HG02840 (cell line): ENCODE measurements around the gene MMP25.
A peak's percentile ranks its signal among the peaks of the same experiment; 100 is the strongest.
"Not testable (repeated sequence)": the region's sequence is repeated elsewhere in the genome, so short reads cannot be mapped to it uniquely, and the experiment has no call there.

Source experiments
- ATAC-seq: cut with Tn5 transposase; IDR thresholded peaks from one replicate; pipeline ENCODE4 v1.9.1; 2021; ENCODE audit warnings: mild to moderate bottlenecking, moderate library complexity, moderate number of reproducible peaks; ENCODE audit not compliant: unreplicated experiment, low FRiP score

The MMP25 gene

DNA sequence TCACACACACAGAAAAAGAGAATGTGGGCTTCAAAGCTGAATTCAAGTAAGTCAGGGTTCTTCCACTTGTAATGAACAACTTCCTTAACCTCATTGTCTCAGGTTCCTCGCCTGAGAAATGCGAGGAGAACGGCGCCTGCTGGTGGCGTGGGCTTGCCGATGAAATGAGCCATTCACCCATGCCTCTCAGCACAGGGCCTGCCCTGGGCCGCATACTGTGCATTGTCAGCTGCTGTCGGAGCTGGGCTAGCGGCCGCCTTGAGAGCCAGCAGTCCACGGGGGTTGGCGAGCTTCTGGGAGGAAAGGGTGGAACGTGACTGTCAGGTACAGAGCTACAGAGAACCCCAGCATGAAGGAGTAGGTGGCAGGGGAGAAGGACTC lies 7.0 kb downstream of the MMP25 start:
- not testable (repeated sequence) for ATAC-seq

DNA sequence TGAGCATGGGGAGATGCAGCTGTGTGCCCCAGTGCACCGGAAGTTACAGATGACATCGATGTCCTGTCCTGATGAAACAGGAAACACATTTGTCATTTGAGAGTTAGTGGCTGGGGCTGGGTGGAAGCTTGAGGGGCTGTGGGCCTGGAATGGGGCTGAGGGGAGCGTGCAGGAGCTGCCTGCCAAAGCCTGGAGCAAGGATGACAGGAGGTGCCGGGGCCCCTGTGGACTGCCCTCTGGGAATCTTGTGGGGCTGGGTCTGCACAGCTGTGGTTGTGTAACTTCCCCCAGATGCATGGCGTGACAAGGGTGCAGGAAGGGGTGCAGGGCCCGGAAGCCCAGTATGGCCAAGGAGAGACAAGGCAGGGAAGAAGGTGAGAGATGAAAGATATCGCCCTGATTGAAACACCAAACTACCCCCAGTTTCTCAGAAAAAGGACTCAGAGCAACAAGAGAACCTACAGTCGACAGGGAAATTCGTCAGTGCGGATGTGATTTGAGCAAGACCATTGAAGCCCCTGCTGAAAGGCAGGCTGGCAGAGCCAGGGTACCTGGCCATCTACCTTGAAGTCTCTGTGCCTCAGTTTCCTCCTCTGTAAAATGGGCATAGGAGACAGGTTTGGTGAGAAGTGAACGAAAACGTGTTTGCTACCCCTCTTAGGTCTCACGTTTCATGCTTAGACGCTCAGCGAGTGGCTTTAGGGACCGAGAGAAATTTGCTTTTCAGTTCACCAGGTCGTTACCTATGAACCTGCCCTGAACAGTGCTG lies 8.8 kb downstream of the MMP25 start:
- ATAC-seq, result no peak

DNA sequence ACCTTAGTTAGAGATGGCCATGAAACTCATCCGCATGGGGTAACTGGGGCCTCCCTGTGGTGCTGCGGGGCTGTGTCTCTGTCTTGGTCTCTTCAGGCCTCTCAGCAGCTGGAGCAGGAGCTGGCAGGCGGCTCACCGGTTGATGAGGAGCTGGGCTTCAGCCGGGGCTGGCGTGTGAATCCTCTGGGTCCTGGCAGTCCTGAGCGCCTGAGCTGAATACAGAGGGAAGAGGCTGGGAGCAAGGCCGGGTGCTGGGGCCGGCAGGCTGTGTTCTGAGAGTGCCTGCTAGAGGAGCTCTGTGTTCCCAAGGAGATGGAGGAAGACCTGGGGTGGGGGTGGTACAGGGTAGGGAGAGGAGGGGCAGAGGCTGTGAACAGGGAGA lies 9.4 kb downstream of the MMP25 start:
- not testable (repeated sequence) for ATAC-seq

- ATAC-seq, result no peak
Observed at GRCh38 chr16:3056336-3057180, 10.2 kb downstream of the MMP25 start.

DNA sequence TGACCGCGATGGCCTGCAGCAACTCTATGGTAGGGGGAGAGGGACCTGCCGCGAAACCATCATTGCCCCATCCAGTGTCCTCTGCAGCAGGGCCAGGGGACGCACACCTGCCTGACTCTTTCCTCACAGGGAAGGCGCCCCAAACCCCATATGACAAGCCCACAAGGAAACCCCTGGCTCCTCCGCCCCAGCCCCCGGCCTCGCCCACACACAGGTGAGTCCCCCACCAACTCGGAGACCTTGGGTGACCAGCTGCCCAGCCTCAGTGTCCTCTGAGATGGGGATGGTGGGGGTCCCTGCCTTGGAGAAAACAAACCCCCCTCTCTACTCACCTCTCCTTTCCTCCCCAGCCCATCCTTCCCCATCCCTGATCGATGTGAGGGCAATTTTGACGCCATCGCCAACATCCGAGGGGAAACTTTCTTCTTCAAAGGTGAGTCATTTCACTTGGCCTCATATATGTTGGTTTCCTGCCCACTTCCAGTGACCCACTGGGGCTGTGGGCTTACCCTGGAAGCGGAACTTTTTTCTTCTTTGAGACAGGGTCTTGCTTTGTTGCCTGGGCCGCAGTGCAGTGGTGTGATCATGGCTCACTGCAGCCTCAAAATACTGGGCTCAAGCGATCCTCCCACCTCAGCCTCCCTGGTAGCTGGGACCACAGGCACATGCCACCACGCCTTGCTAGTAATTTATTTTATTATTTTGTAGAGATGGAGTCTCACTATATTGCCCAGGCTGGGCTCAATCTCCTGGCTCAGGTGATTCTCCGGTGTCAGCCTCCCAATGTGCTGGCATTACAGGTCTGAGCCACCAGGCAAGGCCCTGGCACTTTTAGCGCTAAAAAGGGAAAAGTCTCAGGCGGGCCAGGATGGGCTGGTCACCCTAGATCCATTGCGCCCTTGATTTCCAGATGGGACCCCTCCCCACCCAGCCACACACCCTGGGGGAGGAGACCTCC lies 11.1 kb downstream of the MMP25 start:
- no peak for ATAC-seq

DNA sequence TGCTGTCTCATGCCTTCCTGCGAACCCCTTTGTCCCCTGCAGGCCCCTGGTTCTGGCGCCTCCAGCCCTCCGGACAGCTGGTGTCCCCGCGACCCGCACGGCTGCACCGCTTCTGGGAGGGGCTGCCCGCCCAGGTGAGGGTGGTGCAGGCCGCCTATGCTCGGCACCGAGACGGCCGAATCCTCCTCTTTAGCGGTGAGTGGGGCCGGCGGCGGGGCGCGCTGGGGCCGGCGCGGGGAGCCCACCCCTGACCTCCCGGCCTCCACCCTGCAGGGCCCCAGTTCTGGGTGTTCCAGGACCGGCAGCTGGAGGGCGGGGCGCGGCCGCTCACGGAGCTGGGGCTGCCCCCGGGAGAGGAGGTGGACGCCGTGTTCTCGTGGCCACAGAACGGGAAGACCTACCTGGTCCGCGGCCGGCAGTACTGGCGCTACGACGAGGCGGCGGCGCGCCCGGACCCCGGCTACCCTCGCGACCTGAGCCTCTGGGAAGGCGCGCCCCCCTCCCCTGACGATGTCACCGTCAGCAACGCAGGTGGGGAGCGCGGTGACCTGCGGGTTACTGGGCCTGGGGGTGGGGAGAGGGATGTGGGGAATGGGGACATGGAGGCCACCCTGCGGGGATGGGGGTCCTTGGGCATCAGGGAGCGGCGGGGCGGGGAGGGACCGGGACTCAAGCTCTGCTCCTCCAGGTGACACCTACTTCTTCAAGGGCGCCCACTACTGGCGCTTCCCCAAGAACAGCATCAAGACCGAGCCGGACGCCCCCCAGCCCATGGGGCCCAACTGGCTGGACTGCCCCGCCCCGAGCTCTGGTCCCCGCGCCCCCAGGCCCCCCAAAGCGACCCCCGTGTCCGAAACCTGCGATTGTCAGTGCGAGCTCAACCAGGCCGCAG lies 12.0 kb downstream of the MMP25 start:
- ATAC-seq, result peak; percentile 19

DNA sequence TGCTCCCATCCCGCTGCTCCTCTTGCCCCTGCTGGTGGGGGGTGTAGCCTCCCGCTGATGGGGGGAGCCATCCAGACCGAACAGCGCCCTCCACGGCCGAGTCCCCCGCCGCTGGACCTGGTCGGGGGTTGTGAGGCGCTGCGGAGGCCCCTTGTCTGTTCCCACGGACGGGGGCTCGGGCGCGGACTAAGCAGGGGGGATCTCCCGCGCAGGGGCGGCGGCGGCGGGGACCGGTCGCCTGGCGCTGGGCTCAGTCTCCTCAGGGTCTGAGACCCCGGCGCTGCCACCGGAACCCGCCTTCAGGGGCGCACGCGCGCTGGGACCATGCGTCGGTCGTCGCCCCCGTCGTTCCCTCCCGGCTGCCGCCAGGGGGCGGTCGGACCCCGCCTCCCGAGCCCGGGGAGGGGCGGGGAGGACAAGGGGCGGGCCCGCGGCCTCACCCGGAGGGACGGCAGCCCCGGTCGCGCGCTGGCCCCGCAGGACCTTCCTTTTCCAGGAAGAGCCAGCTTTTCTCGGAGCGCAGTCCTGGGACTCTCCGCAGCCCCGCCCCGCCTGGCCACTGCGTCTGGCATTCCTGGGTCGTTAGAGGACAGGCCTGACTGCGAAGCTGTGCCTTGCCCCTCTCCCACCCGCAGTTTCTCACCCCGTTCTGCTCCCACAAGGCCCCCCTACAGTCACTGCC lies 12.8 kb downstream of the MMP25 start:
- peak; percentile 79 for ATAC-seq

GRCh38 chr16:3059723-3060242 lies 13.4 kb downstream of the MMP25 start:
- ATAC-seq, result peak; percentile 8

DNA sequence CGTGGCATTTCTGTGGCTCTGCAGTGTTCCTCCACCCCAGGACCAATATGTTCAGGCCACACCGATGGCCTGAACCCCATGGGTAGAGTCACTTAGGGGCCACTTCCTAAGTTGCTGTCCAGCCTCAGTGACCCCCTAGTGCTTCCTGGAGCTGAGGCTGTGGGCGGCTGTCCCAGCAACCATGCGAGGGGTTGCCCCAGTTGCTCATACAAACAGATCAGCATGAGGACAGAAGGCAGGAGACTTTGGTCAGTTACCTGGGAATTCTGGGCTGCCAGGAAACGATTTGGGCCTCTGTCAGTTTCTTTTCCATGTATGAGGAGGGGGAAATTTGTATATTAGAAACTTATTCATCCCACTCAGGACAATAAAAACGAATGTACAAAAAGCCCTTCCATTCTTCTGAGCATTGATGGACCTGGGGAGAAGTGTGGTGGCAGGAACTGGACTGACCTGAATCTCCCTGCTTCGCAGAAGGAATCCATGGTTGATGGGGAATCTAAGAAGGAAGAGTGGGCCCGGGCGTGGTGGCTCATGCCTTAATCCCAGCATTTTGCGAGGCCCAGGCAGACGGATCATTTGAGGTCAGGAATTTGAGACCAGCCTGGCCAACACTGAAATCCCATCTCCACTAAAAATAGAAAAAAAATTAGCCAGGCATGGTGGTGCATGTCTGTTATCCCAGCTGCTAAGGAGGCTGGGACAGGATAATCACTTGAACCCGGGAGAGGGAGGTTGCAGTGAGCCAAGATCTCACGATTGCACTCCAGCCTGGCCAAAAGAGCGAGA lies 14.2 kb downstream of the MMP25 start:
- no peak for ATAC-seq

DNA sequence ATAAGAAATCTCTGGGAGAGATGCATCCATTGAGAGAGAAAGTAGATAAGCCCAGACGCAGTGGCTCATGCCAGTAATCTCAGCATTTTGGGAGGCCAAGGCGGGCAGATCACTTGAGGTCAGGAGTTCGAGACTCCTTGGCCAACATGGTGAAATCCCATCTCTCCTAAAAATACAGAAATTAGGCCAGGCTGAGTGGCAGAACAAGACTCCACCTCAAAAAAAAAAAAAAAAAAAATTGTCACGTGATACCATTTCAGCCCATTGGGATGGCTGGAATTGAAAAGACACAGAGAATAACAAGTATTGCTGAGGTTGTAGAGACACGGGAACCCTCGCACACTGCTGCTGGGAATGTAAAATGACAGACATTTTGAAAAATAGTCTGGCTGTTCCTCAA lies 16.2 kb downstream of the MMP25 start:
- ATAC-seq, result no peak

DNA sequence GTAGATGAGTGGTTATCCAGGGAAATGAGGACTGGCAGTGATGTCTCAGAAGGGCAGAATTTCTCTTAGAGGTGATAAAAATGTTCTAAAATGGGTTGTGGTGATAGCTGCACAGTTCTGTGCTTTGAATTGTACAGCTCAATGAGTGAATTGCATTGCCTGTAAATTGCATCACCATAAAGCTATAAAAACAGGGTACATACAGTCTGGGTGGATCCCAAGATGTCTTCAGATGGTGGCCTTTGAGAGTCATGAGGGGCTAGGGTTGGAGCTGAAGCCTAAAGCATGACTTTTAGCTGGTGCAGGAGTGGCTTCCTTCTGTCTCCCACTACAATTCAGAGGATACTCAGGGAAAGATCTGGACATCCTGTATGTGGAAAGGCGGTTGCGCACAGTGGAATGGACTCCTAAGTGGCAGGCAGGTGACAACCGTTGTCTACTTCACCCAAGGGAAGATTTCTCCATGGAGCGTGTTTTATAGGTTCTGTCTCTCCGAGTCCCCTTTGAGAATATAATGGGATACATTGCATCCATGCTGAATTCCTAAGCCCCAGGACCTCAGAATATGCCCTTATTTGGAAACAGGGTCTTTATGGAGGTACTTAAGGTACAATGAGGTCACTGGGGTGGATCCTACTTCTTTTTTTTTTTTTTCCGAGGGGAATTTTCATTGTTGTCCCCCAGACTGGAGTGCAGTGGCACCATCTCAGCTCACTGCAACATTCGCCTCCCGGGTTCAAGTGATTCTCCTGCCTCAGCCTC lies 17.4 kb downstream of the MMP25 start:
- ATAC-seq, result no peak

GRCh38 chr16:3065069-3065741 lies 18.8 kb downstream of the MMP25 start, which contains the start of gene IL32:
Gene IL32, plus strand, starts transcription at chr16:3065640. Its CDS starts 172 bp downstream, at chr16:3065812.
- ATAC-seq, result no peak

- no peak for ATAC-seq
Observed at GRCh38 chr16:3065742-3066439, 19.5 kb downstream of the MMP25 start.

- ATAC-seq, result no peak
Observed at GRCh38 chr16:3066440-3066748, 20.0 kb downstream of the MMP25 start.

DNA sequence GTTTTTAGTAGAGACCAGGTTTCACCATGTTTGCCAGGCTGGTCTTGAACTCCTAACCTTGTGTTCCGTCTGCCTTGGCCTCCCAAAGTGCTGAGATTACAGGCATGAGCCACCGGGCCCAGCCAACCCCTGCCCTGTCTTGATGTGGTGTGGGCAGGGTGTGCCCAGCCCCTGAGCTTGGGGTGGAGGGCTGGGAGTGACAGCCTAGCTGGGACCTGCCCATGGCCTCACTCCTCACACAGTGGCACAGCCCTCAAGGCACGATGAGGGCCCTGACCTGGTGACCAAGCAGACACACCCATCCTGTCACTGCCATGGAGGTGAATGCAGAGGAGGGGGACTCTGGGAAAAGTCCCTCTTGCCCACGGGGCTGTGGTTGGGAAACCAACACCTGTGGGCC lies 22.1 kb downstream of the MMP25 start:
- ATAC-seq, result no peak

DNA sequence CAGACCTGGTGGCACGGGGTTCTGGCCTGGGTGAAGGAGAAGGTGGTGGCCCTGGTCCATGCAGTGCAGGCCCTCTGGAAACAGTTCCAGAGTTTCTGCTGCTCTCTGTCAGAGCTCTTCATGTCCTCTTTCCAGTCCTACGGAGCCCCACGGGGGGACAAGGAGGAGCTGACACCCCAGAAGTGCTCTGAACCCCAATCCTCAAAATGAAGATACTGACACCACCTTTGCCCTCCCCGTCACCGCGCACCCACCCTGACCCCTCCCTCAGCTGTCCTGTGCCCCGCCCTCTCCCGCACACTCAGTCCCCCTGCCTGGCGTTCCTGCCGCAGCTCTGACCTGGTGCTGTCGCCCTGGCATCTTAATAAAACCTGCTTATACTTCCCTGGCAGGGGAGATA lies 22.8 kb downstream of the MMP25 start:
- ATAC-seq, result not testable (repeated sequence)
